NCI-H345 treated with DMSO at 0.1 percent for 48 hours (cell line): ENCODE data around the gene FANK1.

Source experiments
- DNase-seq: peaks from one replicate; lab custom pipeline; 2025; ENCODE audit not compliant: unreplicated experiment; lab: John Stamatoyannopoulos, UW

FANK1 gene

GRCh38 chr10:125984346-125984745, 88.0 kb downstream of the FANK1 start:
- no peak for DNase-seq

GRCh38 chr10:125984865-125985495, 88.6 kb downstream of the FANK1 start:
- DNase-seq: no peak

- no peak for DNase-seq
These were observed 89.3 kb downstream of the FANK1 start for GRCh38 chr10:125985557-125986240.

GRCh38 chr10:125989791-125990190, 93.4 kb downstream of the FANK1 start:
- DNase-seq: no peak

- no peak for DNase-seq
These were observed 94.6 kb downstream of the FANK1 start for GRCh38 chr10:125990974-125991373.

GRCh38 chr10:125991392-125991791, 95.0 kb downstream of the FANK1 start:
- no peak for DNase-seq

GRCh38 chr10:125992254-125992653, 95.9 kb downstream of the FANK1 start:
- DNase-seq: no peak

- DNase-seq: no peak
These were observed 98.2 kb downstream of the FANK1 start for GRCh38 chr10:125994601-125995000.

GRCh38 chr10:125995726-125996304, 99.5 kb downstream of the FANK1 start:
- no peak for DNase-seq

- DNase-seq: no peak
These were observed 101.2 kb downstream of the FANK1 start for GRCh38 chr10:125997586-125997985.

- DNase-seq: no peak
These were observed 103.3 kb downstream of the FANK1 start for GRCh38 chr10:125999694-126000093.

GRCh38 chr10:126001576-126001975, 105.2 kb downstream of the FANK1 start:
- no peak for DNase-seq

GRCh38 chr10:126004752-126005151, 108.4 kb downstream of the FANK1 start:
- DNase-seq: no peak

- no peak for DNase-seq
These were observed 109.9 kb downstream of the FANK1 start for GRCh38 chr10:126006264-126006663.

GRCh38 chr10:126006906-126007305, 110.5 kb downstream of the FANK1 start:
- DNase-seq: no peak

- no peak for DNase-seq
These were observed 113.3 kb downstream of the FANK1 start for GRCh38 chr10:126009650-126010049.

- no peak for DNase-seq
These were observed 115.6 kb downstream of the FANK1 start for GRCh38 chr10:126011995-126012394.

GRCh38 chr10:126012485-126012884, 116.1 kb downstream of the FANK1 start:
- DNase-seq: no peak

- no peak for DNase-seq
These were observed 117.3 kb downstream of the FANK1 start for GRCh38 chr10:126013489-126014281.

- DNase-seq: no peak
These were observed 117.9 kb downstream of the FANK1 start for GRCh38 chr10:126014309-126014708.

- no peak for DNase-seq
These were observed 119.0 kb downstream of the FANK1 start for GRCh38 chr10:126015413-126015812.
